ENCODE results near the gene MICAL2. TPM values are rescaled to one million over a fixed set of nuclear protein-coding genes. Genes with fewer than 3 reads are reported as not detected.

Gene MICAL2
- total and polyA plus RNA-seq, 3 donors from 2014 or later: 224 to 461 (median 401) TPM

- Histone ChIP-seq H3K9me3 (no peaks in the 10 kb centered on the region), H3K27me3 (no peaks in the 10 kb centered on the region), H3K4me1 (peaks cover 18% of the 10 kb centered on the region), H3K27ac (no peak overlapping the region), H3K36me3 (ENCODE audit: low read depth, missing control alignments) (no peaks in the 10 kb centered on the region), H3K4me3 (no peak overlapping the region)
- TF ChIP-seq POLR2A (IDR thresholded peaks at IDR 0.05) (no peak), CTCF (IDR thresholded peaks at IDR 0.05) (no peak)
- 88 to 89% methylated on average over 7 of the region's 7 CpGs for WGBS, 2 donors
- no peak for DNase-seq
- intact Hi-C loops (cut with DNase I; ENCODE audit: low total_unique reads): no loop called here
Measured at GRCh38 chr11:12212174-12212820, 101.9 kb downstream of the MICAL2 start.

GRCh38 chr11:12212821-12213185 is 102.4 kb downstream of the MICAL2 start:
- WGBS, 2 donors: 83 to 85% methylated on average over 5 of the region's 5 CpGs
- intact Hi-C loops (cut with DNase I; ENCODE audit: low total_unique reads): no loop called here
- Histone ChIP-seq H3K4me3 (no peak overlapping the region), H3K4me1 (peaks cover 22% of the 10 kb centered on the region), H3K9me3 (no peaks in the 10 kb centered on the region), H3K36me3 (ENCODE audit: low read depth, missing control alignments) (no peaks in the 10 kb centered on the region), H3K27me3 (no peaks in the 10 kb centered on the region), H3K27ac (no peak overlapping the region)
- TF ChIP-seq POLR2A (IDR thresholded peaks at IDR 0.05) (no peak), CTCF (IDR thresholded peaks at IDR 0.05) (no peak)
- DNase-seq: no peak

GRCh38 chr11:12213883-12214282 is 103.5 kb downstream of the MICAL2 start:
- DNase-seq: no peak
- Histone ChIP-seq H3K4me1 (peaks cover 30% of the 10 kb centered on the region), H3K9me3 (no peaks in the 10 kb centered on the region), H3K36me3 (ENCODE audit: low read depth, missing control alignments) (no peaks in the 10 kb centered on the region), H3K27ac (no peak overlapping the region), H3K4me3 (no peak overlapping the region), H3K27me3 (no peaks in the 10 kb centered on the region)
- whole genome bisulfite sequencing, 2 donors: 88 to 90% methylated on average over 5 of the region's 5 CpGs
- no peak for TF ChIP-seq POLR2A (IDR thresholded peaks at IDR 0.05)
- no peak for TF ChIP-seq CTCF (IDR thresholded peaks at IDR 0.05)
- intact Hi-C loops (cut with DNase I; ENCODE audit: low total_unique reads): no loop called here

GRCh38 chr11:12214751-12215150 is 104.4 kb downstream of the MICAL2 start:
- no peak overlapping the region for H3K27ac ChIP-seq
- no peaks in the 10 kb centered on the region for H3K36me3 ChIP-seq (ENCODE audit: low read depth, missing control alignments)
- TF ChIP-seq CTCF (IDR thresholded peaks at IDR 0.05) (no peak), POLR2A (IDR thresholded peaks at IDR 0.05) (no peak)

DNA sequence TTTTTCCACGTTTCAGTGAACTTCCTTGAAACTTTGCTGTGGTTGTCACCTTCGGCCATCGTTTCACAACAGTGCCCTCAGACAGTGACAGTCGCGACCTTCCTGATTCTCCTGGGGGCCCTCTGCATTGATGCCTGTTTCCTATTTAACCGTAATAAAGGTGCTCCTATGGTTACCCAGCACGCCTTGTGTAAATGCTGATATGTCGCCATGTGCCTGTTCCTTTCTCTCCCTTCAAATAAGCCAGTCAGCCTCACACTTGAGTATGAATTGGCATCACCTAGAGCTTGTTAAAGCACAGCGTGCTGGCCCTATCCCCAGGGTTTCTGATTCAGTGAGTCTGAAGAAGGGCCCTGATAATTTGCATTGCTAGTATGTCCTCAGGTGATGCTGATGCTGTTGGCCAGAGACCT is 104.8 kb downstream of the MICAL2 start:
- H3K9me3 ChIP-seq: no peaks in the 10 kb centered on the region
- H3K27me3 ChIP-seq: no peaks in the 10 kb centered on the region
- no peak for DNase-seq
- H3K4me3 ChIP-seq: no peak overlapping the region
- TF ChIP-seq CTCF (IDR thresholded peaks at IDR 0.05) (no peak), POLR2A (IDR thresholded peaks at IDR 0.05) (no peak)
- intact Hi-C loops (cut with DNase I; ENCODE audit: low total_unique reads): no loop called here
- H3K36me3 ChIP-seq (ENCODE audit: low read depth, missing control alignments): no peaks in the 10 kb centered on the region
- peaks cover 43% of the 10 kb centered on the region for H3K4me1 ChIP-seq
- H3K27ac ChIP-seq: no peak overlapping the region
- 81 to 87% methylated on average over 9 of the region's 9 CpGs for WGBS, 2 donors

More at GRCh38 chr11:12214751-12215150, 104.4 kb downstream of the MICAL2 start:
- no peak for DNase-seq
- intact Hi-C loops (cut with DNase I; ENCODE audit: low total_unique reads): no loop called here
- H3K27me3 ChIP-seq: no peaks in the 10 kb centered on the region
- H3K4me1 ChIP-seq: peaks cover 38% of the 10 kb centered on the region
- no peaks in the 10 kb centered on the region for H3K9me3 ChIP-seq
- no peak overlapping the region for H3K4me3 ChIP-seq
